OCI-LY3 (cell line): ENCODE results near the gene PAN3.

ENCODE experiments used
- H2AFZ ChIP-seq: fragments of 200-600, 300-600 bp; shearing (Covaris generic); 2 replicates; pipeline ENCODE4 v1.6.0; 2014; ENCODE audit warnings: antibody characterized with exemption, low read depth, low read length
- H3K27ac ChIP-seq: fragments of 200-600, 300-600 bp; sonication (generic); 2 replicates; pipeline ENCODE4 v1.5.1; 2014; ENCODE audit warnings: mild to moderate bottlenecking, low read length, moderate library complexity, mixed read lengths
- H3K27me3 ChIP-seq: fragments of 200-600, 300-600 bp; sonication (generic); 2 replicates; pipeline ENCODE4 v1.6.1; 2014; ENCODE audit warnings: low read depth, low read length, mixed read lengths
- H3K36me3 ChIP-seq: fragments of 200-600, 300-600 bp; sonication (generic); replicated peaks from 2 replicates; pipeline ENCODE3; 2014; ENCODE audit warnings: low read depth, low read length, mixed read lengths
- H3K4me1 ChIP-seq: fragments of 300-600, 200-600 bp; sonication (generic); 2 replicates; pipeline ENCODE4 v1.6.1; 2014; ENCODE audit warnings: low read length, mixed read lengths
- H3K4me2 ChIP-seq: fragments of 200-600, 300-600 bp; sonication (generic); 2 replicates; pipeline ENCODE4 v1.6.1; 2014; ENCODE audit warnings: low read length, mixed read lengths
- H3K4me3 ChIP-seq: fragments of 300-600, 200-600 bp; sonication (generic); 2 replicates; pipeline ENCODE4 v1.5.1; 2014; ENCODE audit warnings: antibody characterized with exemption, mild to moderate bottlenecking, low read length, moderate library complexity
- H3K79me2 ChIP-seq: fragments of 300-600, 200-600 bp; shearing (Covaris generic); 2 replicates; pipeline ENCODE4 v1.6.1; 2014; ENCODE audit warnings: mild to moderate bottlenecking, low read length, mixed read lengths
- H3K9ac ChIP-seq: fragments of 300-600, 200-600 bp; shearing (Covaris generic); 2 replicates; pipeline ENCODE4 v1.6.0; 2014; ENCODE audit warnings: mild to moderate bottlenecking, low read length, moderate library complexity
- H3K9me3 ChIP-seq: fragments of 200-600, 300-600 bp; shearing (Covaris generic); 2 replicates; pipeline ENCODE4 v1.6.1; 2014; ENCODE audit warnings: low read length, mixed read lengths; ENCODE audit not compliant: insufficient read depth
- H4K20me1 ChIP-seq: fragments of 200-600, 300-600 bp; sonication (generic); 2 replicates; pipeline ENCODE4 v1.6.1; 2016; ENCODE audit warnings: low read length, mixed read lengths; ENCODE audit not compliant: insufficient read depth
- EZH2phosphoT487 ChIP-seq: fragments of 200-600 bp; shearing (Covaris generic); IDR thresholded peaks from 2 replicates; pipeline ENCODE4 v1.6.1; 2018; ENCODE audit warnings: antibody characterized with exemption, mixed run types, low read depth
- TF ChIP-seq, protein P1 (sequence below): fragments of 200-600, 300-600 bp; sonication (generic); IDR thresholded peaks from 2 replicates; pipeline ENCODE4 v1.5.1; 2014; ENCODE audit warnings: antibody characterized with exemption, low read length, low read depth

The PAN3 gene

GRCh38 chr13:28177327-28177726 lies 39.0 kb downstream of the PAN3 start:
- peaks cover 26% of the 10 kb centered on the region for H3K79me2 ChIP-seq

DNA sequence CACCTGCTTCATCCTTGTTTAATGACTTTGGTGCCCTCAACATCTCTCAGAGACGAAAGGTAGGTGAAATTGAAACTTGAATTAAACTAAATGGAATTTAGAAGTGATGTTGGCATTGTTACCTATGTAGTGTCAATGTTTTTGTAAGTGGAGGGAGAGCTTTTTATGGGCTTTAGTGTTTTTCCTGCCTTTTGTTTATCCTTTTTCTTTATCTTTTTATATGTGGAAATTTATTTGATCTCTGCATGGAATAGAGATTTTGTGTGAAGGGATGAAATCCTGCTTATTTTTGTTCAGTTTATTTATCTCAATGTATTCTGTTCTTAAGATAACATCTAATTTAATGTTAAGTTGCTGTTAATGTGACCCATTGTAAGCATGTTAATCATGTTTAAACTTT lies 39.5 kb downstream of the PAN3 start:
- peaks cover 5% of the 10 kb centered on the region for H3K4me1 ChIP-seq
- TF ChIP-seq EZH2phosphoT487 = no peak
- TF ChIP-seq, protein P1, sequence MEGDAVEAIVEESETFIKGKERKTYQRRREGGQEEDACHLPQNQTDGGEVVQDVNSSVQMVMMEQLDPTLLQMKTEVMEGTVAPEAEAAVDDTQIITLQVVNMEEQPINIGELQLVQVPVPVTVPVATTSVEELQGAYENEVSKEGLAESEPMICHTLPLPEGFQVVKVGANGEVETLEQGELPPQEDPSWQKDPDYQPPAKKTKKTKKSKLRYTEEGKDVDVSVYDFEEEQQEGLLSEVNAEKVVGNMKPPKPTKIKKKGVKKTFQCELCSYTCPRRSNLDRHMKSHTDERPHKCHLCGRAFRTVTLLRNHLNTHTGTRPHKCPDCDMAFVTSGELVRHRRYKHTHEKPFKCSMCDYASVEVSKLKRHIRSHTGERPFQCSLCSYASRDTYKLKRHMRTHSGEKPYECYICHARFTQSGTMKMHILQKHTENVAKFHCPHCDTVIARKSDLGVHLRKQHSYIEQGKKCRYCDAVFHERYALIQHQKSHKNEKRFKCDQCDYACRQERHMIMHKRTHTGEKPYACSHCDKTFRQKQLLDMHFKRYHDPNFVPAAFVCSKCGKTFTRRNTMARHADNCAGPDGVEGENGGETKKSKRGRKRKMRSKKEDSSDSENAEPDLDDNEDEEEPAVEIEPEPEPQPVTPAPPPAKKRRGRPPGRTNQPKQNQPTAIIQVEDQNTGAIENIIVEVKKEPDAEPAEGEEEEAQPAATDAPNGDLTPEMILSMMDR = no peak
- H3K4me2 ChIP-seq = no peak overlapping the region
- peaks cover 21% of the 10 kb centered on the region for H3K79me2 ChIP-seq
- H3K36me3 ChIP-seq = peaks cover 16% of the 10 kb centered on the region
- H3K27me3 ChIP-seq = no peaks in the 10 kb centered on the region
- H3K4me3 ChIP-seq = no peak overlapping the region
- no peaks in the 10 kb centered on the region for H3K9me3 ChIP-seq
- H4K20me1 ChIP-seq = peaks cover 13% of the 10 kb centered on the region
- no peak overlapping the region for H3K27ac ChIP-seq
- no peak overlapping the region for H3K9ac ChIP-seq
- H2AFZ ChIP-seq = no peak overlapping the region

More at GRCh38 chr13:28177327-28177726, 39.0 kb downstream of the PAN3 start:
- H4K20me1 ChIP-seq = peaks cover 17% of the 10 kb centered on the region
- H3K9me3 ChIP-seq = no peaks in the 10 kb centered on the region
- H3K36me3 ChIP-seq = peaks cover 16% of the 10 kb centered on the region
- no peak overlapping the region for H3K4me3 ChIP-seq
- H2AFZ ChIP-seq = no peak overlapping the region
- no peak overlapping the region for H3K27ac ChIP-seq
- no peaks in the 10 kb centered on the region for H3K27me3 ChIP-seq
- H3K4me2 ChIP-seq = no peak overlapping the region
- TF ChIP-seq, protein P1 = no peak
- TF ChIP-seq EZH2phosphoT487 = no peak
- no peak overlapping the region for H3K9ac ChIP-seq
- H3K4me1 ChIP-seq = peaks cover 5% of the 10 kb centered on the region

DNA sequence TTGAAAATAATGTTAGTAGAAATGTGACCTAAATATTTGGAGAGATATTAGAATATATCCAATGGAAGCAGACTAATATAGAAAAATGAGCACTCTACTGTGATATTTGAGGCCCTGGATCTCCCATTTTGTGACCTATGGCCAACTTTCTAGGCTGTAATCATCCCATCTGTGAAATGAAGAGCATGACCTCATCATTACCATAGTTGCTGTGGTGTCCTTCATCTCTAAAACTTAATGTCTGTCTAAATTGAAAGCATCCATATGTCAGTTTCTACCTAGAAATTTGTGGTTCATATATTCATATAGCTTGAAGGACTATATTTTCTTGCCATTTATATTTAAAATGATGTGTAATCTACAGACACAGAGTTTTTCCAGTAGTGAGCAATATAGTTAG lies 41.6 kb downstream of the PAN3 start:
- H3K4me1 ChIP-seq = no peaks in the 10 kb centered on the region
- H3K79me2 ChIP-seq = peaks cover 11% of the 10 kb centered on the region
- H3K27ac ChIP-seq = no peak overlapping the region
- no peak overlapping the region for H3K9ac ChIP-seq
- no peak for TF ChIP-seq EZH2phosphoT487
- TF ChIP-seq, protein P1 = no peak
- peaks cover 2% of the 10 kb centered on the region for H4K20me1 ChIP-seq
- no peak overlapping the region for H2AFZ ChIP-seq
- H3K9me3 ChIP-seq = no peaks in the 10 kb centered on the region
- no peak overlapping the region for H3K4me3 ChIP-seq
- no peaks in the 10 kb centered on the region for H3K27me3 ChIP-seq
- no peak overlapping the region for H3K4me2 ChIP-seq
- peaks cover 13% of the 10 kb centered on the region for H3K36me3 ChIP-seq

GRCh38 chr13:28181413-28181812 lies 43.1 kb downstream of the PAN3 start:
- H3K4me2 ChIP-seq = no peak overlapping the region
- no peaks in the 10 kb centered on the region for H3K9me3 ChIP-seq
- no peaks in the 10 kb centered on the region for H3K27me3 ChIP-seq
- no peak overlapping the region for H3K9ac ChIP-seq
- no peak overlapping the region for H2AFZ ChIP-seq
- peaks cover 6% of the 10 kb centered on the region; the same call in 1 of the 2 replicates for H4K20me1 ChIP-seq
- TF ChIP-seq EZH2phosphoT487 = no peak
- H3K79me2 ChIP-seq = peaks cover 7% of the 10 kb centered on the region
- no peak overlapping the region for H3K27ac ChIP-seq
- no peaks in the 10 kb centered on the region for H3K4me1 ChIP-seq
- no peak overlapping the region for H3K4me3 ChIP-seq
- H3K36me3 ChIP-seq = peaks cover 6% of the 10 kb centered on the region
